ENCODE results near the gene STK24.
A peak's percentile ranks its signal among the peaks of the same experiment; 100 is the strongest.

Gene STK24

DNA sequence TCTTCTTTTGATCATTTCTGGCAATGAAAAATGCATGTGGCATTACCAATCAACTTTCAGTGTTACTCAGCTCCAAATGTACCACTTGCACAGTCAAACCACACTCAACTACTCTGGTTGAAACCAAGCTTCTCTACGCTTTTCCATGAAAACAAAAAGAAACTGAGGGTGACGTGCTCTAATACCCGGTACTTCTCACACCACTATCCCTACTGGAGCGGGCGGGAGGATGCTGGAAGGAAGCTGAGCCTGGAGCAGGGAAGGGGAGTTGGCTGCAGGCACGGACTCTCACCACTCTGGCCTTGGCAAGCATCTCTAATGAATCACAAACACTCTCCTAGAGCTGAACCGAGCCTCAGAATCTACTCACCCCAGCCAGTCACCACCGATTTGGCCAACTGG lies 48.2 kb downstream of the STK24 start:
- peak; percentile 38 for DNase-seq

GRCh38 chr13:98527526-98527925 lies 49.4 kb downstream of the STK24 start:
- no peak for DNase-seq

DNA sequence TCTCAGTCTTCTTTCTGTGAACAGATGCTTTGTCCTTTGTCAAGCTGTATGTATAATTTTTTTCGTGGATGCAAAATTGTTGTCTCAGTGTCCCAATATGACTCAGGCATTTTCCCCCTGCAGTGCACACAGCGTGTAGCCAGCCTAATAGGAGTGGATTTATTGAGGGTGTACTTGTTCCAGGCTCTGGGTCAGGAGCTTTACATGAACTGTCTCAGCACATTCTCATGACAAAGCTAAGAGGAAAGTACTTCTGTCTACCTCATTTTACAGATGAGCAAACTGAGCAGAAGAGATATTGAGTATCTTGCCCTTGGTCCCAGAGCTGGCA lies 50.8 kb downstream of the STK24 start:
- no peak for DNase-seq

- DNase-seq: no peak
Observed at GRCh38 chr13:98525456-98526181, 51.3 kb downstream of the STK24 start.

- DNase-seq: no peak
Observed at GRCh38 chr13:98524793-98525192, 52.1 kb downstream of the STK24 start.

GRCh38 chr13:98524391-98524790 lies 52.5 kb downstream of the STK24 start:
- DNase-seq: no peak

- DNase-seq: no peak
Observed at GRCh38 chr13:98523455-98524102, 53.3 kb downstream of the STK24 start.

DNA sequence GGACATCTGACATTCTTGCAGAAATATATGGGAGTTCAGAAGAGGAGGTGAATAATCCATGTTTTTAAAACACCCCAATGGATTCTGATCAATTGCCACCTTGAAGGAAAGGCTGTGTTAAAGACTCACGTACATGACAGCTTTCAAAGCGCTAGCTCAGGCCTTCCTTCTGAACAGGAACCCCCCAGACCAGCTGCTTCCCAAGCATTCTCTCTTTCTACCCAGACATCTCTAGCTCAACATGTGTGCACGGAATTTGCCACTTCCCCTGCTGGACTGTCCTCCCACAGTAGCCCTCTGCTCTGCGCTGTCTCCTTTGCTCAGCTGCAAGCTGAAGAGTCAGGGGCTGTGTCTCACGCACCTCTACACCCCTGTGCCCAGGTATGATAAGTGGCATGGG lies 54.5 kb downstream of the STK24 start:
- no peak for DNase-seq

- DNase-seq: no peak
Observed at GRCh38 chr13:98521461-98522247, 55.3 kb downstream of the STK24 start.

GRCh38 chr13:98520674-98521449 lies 56.0 kb downstream of the STK24 start:
- DNase-seq: no peak

DNA sequence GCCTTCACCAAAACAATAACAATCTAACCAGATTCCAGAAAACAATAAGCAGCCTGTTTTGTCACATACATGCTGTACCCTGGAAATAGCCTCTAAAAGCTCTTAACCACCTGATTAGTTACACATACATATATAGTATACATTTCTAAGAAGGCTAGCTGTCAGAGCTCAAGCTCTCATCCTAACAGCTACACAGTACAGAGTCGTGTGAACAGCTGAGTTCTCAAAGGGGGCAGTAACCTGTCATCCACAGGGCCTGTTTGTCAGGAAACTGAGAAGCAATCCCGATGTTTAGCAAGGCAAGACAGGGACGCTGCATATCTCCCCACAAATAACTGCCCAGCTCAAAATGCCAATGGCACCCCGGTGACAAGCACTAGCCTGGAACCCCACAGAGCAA lies 56.9 kb downstream of the STK24 start:
- no peak for DNase-seq

DNA sequence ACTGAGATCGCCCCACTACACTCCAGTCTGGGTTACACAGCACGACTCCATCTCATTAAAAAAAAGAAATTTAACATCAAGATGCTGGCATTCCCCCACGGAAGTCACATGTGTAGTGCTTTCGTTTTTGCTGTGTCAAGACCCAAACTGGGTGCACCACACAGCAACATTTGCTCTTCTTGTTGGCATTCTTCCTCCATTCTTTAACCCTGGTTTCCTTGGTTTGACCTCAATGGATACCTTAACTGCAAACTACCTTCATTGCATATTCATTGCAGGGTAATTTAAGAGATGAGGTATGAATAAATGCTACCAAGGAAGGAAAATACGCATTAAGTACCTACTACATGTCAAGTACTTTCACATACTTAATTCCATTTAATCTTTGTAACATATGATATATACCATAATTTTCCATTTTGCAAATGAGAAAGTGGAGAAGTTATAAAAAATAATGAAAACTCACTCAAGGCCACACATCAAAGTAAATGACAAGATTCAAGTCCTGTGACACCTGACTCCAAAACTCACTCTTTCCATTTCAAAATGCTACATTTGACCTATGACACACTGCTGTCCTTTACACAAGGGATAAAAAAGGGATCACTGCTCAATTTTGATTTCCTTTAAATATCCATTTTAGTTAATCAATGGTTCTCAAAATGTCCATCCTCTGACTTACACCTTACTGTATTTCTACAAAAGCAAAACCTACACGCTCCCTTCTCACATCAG lies 59.2 kb downstream of the STK24 start:
- DNase-seq: no peak

- DNase-seq: no peak
Observed at GRCh38 chr13:98515818-98516465, 61.0 kb downstream of the STK24 start.

DNA sequence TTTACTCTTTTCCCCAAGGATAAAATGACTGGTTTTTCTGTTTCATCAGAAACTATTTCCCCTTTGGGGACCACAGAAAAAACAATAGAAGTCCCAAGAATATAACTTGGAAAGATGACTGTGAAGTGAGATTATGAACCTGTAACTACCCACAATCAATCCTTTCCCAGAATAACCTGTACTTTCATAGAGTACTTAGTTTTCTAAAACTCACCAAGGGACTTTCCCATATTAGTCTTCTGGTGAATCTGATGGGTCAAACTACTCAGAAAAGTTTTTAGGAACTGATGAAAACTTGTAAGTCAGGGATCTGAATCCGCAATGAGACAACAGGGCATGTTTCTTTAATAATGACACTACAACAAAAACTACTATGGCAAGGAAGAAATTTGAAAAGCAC lies 62.6 kb downstream of the STK24 start:
- no peak for DNase-seq

DNA sequence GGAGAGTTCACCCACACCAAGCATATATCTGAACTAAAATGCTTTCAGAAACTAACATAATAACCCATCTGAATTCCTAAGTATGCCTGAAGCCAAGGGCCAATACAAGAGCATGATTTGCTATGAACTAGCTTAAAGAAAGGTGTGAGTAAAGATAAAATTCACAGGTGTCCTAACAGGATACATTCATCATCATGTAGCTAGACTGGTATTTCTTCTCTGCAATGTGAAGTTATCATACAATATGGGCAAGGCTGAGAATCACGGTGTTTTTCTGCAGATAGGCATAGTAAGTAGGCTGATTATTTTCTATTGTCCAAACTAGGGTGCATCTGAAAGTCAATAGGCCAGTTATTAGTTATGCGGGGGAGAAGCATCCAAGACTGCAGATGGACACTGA lies 63.1 kb downstream of the STK24 start:
- no peak for DNase-seq

DNA sequence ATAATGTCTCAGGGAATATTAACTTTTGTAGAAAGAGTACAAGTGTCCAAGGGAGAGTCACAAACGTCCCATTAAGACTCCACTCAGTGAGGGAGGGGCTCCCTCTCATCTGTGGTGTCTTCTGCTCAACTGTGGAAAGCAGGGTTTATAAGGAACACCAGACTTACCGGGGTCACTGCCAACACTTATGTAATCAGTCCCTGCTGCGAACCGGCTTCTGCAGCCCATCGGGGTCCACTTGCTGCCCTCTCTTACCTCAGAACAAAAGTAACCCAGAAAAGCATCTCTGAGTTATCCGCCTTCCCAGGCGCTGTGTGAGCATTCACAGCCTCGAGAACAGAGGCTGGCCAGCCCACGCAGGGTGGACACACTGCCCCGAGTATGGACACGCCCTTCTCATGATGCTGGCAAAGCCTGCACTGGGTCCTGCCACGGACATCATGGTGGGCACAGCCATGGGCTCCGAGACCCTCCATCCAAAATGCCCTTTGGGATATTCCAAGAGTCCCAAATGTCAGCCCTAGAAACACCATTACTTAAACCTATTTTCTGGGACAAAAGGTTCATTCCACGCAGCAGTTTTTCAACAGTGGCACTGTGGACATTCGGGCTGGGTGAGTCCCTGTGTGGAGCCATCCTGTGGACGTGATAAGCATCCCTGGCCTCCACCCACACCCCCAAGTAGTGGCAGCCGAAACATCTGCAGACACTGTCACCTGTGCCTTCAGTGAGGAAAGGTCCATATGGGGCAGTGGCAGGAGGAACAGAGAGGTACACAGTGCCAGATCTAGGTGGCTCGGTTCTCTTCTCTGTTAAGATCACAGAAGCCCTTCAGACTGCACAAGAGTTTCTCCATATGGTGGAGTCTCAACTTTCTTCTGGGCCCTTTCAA lies 63.9 kb downstream of the STK24 start:
- DNase-seq: no peak

GRCh38 chr13:98511435-98511834 lies 65.5 kb downstream of the STK24 start:
- DNase-seq: no peak

DNA sequence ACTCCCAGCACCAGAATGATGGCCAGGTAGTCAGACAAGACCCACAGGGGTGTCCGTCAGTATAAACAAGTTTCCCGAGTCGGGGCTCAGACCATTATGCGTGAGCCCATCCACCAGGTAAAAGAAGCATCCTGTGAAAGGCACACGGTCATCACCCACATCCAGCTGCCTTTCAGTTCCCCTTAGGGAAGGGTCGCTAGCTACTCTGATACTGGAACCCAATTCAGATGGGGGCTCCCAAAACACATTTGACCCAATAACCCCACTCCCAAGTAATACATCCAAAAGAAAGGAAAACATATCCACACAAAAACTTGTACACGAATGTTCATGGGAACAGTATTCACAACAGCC lies 66.8 kb downstream of the STK24 start:
- DNase-seq: no peak

DNA sequence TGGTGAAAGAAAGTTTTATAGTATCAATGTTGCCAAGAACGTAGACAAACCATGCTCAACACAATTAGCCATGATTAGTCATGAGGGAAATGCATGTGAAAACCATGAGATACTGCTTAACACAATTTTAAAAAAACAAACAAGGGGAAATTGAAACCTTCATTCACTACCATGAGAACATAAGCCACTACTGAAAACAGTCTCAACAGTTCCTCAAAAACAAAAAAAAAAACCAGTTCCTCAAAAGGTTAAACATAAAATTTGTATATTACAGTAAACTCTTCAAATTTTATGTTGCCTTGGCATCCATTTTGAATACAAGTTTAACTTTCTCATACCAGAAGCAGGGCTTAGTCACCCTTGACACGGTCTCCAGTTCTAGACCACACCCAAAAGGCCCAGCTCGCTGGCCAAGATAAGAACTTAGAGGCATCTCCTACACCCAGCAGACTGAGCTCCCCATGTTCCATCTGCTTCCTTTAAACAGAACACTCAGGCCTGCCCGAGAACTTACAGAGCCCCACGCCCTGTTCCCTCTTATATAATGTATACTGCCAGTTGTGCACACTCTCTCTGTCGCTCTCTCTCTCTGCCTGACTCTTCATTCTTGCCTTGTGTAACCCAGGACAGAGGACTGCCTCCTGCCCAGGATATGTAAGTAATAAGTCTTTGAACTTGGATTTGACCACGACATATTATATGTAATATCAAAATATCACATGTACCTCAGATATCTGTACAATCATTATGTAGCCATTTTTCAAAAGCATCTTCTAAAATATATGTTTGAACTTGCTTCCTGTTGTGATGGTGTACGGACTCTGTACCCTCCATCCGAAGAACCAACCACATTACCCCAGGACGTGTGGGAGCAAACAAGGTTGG lies 67.4 kb downstream of the STK24 start:
- peak; percentile 96 for DNase-seq

- DNase-seq: peak; percentile 83
Observed at GRCh38 chr13:98508685-98509084, 68.2 kb downstream of the STK24 start.

Data from NCI-H226 (cell line).